WERI-Rb-1 (cell line): ENCODE results near the gene ACOXL.

Experiments used
- DNase-seq: peaks from one replicate; pipeline ENCODE4 v3.0.0-alpha.2; 2020
- H3K27ac ChIP-seq: fragments of 250-450 bp; sonication (Bioruptor Pico); 2 replicates; pipeline ENCODE4 v1.5.1; 2020; ENCODE audit warnings: mild to moderate bottlenecking, moderate library complexity
- H3K27me3 ChIP-seq: fragments of 250-450 bp; sonication (Bioruptor Pico); 2 replicates; pipeline ENCODE4 v1.5.1; 2021; ENCODE audit warnings: mild to moderate bottlenecking, low read depth, moderate library complexity; ENCODE audit not compliant: insufficient read depth, severe bottlenecking
- H3K36me3 ChIP-seq: fragments of 250-450 bp; sonication (Bioruptor Pico); 2 replicates; pipeline ENCODE4 v1.5.1; 2020; ENCODE audit warnings: mild to moderate bottlenecking, moderate library complexity
- H3K4me3 ChIP-seq: 2 replicates; pipeline ENCODE4 v1.5.1; 2011; ENCODE audit warnings: low read depth, mild to moderate bottlenecking, control low read depth, low read length
- H3K9me3 ChIP-seq: fragments of 250-450 bp; sonication (Bioruptor Pico); 2 replicates; pipeline ENCODE4 v1.5.1; 2021; ENCODE audit warnings: mild to moderate bottlenecking, moderate library complexity; ENCODE audit not compliant: severe bottlenecking
- CTCF ChIP-seq: IDR thresholded peaks from 2 replicates; pipeline ENCODE4 v1.5.1; 2011; ENCODE audit warnings: low read depth, mild to moderate bottlenecking, control low read depth, inconsistent platforms, low read length

The ACOXL gene

DNA sequence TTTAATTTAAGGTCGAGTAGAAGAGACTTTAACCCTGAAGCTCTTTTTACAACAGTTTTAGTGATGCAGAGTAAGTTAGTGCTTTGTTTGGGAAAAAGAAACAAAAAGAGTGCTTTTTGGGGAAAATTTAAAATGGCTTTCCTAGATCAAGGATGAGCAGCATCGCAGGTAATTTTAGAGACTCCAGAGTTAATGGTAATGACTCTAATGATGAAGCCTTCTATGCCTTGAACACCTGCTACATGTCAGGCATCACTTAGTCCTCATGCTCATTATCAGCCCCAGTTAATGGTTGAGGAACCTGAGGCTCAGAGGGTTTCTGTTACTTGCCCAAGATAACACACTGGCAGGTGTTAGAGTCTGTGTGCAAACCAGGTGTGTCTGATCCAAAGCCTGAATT, 167.8 kb downstream of the ACOXL start:
- H3K27me3 ChIP-seq: peaks cover 53% of the 10 kb centered on the region
- H3K27ac ChIP-seq: no peak overlapping the region
- H3K36me3 ChIP-seq: no peaks in the 10 kb centered on the region
- no peaks in the 10 kb centered on the region for H3K9me3 ChIP-seq
- DNase-seq: no peak
- no peak for TF ChIP-seq CTCF
- no peak overlapping the region for H3K4me3 ChIP-seq

- no peak overlapping the region for H3K27ac ChIP-seq
- DNase-seq: no peak
- TF ChIP-seq CTCF: no peak
- no peaks in the 10 kb centered on the region for H3K36me3 ChIP-seq
- no peaks in the 10 kb centered on the region for H3K9me3 ChIP-seq
- H3K27me3 ChIP-seq: peaks cover 76% of the 10 kb centered on the region
- no peak overlapping the region for H3K4me3 ChIP-seq
Measured at GRCh38 chr2:110903548-110903947, 171.2 kb downstream of the ACOXL start.

DNA sequence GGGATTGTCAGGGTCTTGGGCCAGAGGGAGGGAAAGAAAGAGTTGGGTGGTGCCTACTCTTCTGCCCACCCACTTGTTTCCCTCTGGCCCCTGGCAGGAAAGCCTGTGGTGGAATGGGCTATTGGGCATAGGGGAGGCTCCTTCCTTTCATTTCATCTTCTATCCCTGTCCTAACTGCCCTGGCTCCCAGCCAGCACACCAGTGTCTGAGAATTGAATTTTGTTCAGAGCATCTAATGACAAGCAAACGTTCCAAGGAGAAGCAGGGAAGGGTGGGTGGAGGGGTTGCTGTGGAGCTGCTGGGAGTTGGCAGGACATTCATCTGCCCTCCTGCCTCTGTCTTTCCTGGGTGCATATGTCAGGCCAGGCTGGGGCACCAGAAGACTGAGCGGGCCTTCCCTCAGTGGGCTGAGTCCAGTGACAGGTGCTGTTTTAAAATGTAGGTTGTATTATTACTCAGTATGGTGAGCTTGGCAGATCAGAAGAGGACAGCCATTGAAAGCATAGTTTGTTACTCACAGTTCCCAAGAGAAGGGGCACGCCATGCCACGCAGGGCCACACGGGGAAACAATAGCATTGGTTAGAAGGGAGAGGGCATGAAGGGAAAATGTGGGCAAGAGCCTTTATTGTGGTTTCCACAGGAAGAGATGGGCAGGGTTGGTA, 171.9 kb downstream of the ACOXL start:
- Histone ChIP-seq H3K27me3 (peaks cover 80% of the 10 kb centered on the region), H3K9me3 (no peaks in the 10 kb centered on the region), H3K27ac (no peak overlapping the region), H3K36me3 (no peaks in the 10 kb centered on the region), H3K4me3 (no peak overlapping the region)
- TF ChIP-seq CTCF: no peak
- no peak for DNase-seq

- H3K27ac ChIP-seq: no peak overlapping the region
- DNase-seq: no peak
- no peak overlapping the region for H3K4me3 ChIP-seq
- no peaks in the 10 kb centered on the region for H3K9me3 ChIP-seq
- H3K36me3 ChIP-seq: no peaks in the 10 kb centered on the region
- peaks cover 81% of the 10 kb centered on the region for H3K27me3 ChIP-seq
- no peak for TF ChIP-seq CTCF
Measured at GRCh38 chr2:110904779-110905148, 172.4 kb downstream of the ACOXL start.

DNA sequence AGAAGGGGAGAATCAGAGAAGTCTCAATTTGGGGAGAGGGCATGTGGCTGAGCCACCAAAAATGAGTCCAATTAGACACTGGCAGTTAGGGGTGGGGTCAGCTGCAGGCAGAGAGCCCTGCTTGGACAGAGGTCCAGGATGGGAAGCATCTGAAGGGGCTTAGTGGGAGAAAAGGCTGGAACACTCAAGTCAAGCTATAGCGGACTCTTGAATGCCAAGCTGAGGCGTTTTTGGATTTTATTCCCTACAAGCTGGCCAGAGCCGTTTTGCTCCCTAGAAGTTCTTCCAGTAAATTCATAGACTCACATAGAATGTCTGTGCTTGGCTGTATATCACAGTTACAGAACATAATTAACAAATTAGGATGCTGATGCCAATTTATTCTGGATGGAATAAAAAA, 172.8 kb downstream of the ACOXL start:
- H3K27ac ChIP-seq: no peak overlapping the region
- no peak for DNase-seq
- no peak for TF ChIP-seq CTCF
- H3K9me3 ChIP-seq: no peaks in the 10 kb centered on the region
- no peaks in the 10 kb centered on the region for H3K36me3 ChIP-seq
- no peak overlapping the region for H3K4me3 ChIP-seq
- peaks cover 82% of the 10 kb centered on the region for H3K27me3 ChIP-seq
